HG02610 (cell line): ENCODE data around the gene ANGPTL2.

Source experiments
- ATAC-seq: cut with Tn5 transposase; IDR thresholded peaks from one replicate; pipeline ENCODE4 v1.9.1; 2021; ENCODE audit warnings: mild to moderate bottlenecking, moderate library complexity; ENCODE audit not compliant: unreplicated experiment

The ANGPTL2 gene

DNA sequence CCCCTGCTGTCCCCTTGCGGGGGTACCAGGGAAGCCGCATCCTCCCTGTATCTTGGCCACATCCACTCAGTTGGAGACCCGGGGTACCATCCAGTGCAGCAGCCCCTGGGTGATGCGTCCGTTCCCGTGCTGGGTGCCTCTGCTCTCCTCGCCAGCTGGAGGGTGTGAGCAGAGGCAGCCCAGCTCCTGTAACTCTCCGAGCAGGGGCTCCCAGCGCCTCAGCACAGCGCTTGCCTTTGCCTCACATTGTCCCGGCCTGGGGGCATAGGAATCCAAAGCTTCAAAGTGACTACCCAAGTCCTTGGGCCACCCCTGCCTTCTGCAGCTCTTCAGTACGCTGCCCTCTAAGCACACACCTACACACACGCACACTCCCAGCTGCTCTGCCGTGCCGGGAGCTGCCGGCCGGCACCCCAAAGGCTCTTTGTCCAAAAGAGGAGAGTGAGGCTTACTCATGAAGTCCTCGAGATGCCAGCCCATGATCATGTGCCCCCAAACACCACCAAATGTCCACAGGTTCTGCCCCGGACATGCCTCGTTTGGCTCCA, 733 bp downstream of the ANGPTL2 start:
- ATAC-seq = no peak

DNA sequence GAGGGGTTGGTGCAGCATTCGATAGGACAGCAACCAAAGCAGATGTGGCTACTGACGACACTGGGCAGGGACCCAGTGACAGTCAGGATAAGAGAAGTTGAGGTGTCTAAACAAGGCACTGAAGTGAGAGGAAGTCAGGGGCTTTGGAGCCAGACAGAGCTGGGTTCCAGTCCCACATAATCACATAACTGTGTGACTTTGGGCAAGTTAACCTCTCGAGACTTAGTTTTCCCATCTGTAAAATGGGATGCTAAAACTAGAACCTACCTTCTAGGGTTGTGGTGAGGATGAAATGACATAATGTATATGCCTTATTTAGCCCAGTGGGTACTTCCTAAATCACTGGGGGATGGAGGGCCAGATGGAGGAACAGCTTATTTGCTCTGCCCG, 3.1 kb downstream of the ANGPTL2 start:
- no peak for ATAC-seq

DNA sequence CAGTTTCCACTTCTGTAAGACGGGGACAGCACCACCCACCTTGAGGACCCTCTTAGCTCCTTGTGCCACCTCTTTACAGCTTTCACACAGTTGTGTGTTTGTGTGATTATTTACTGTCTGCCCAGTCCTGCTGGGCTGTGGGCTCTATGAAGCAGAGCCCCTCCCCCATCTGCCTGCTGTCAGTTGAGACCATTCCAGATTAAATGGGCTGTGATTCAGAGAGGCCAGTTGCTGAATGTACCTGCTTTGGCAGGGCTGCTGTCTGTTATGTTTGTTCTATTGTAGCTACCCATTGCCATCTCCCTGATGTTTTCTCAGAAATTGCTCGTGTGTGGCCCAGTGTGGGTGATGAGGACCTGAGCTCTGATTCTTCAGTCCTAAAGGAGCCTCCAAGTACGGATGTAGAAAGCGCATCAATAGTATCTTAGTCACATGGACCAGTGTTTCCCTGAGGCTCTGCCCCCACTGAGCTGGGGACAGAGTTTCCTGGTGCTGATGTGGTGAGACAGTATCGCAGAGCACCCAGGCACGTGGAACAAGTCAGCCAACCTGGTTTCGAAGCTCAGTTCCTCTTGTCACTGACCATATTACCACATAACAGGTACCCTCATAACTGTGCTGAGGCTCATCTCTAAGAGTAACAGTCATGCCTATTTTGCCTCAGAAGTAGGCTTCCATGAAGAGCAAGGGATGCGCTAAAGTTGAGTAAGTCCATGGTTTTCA, 3.7 kb downstream of the ANGPTL2 start:
- peak; percentile 59 for ATAC-seq

DNA sequence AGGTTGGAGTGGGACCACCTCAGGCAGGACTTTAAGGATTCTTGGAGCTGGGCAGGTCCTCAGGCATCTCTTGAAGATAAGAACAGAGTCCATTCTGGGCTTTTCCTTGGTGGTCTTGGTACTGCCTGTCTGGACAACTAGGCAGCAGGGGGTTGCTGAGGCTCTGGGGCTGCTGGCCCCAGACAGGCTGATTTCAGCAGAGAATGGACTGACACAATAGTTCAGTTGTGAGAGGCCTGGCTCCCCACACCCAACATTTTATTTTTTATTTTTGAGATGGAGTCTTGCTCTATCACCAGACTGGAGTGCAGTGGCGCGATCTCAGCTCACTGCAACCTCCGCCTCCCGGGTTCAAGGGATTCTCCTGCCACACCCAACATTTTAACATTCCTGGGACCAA, 4.6 kb downstream of the ANGPTL2 start:
- no peak for ATAC-seq

DNA sequence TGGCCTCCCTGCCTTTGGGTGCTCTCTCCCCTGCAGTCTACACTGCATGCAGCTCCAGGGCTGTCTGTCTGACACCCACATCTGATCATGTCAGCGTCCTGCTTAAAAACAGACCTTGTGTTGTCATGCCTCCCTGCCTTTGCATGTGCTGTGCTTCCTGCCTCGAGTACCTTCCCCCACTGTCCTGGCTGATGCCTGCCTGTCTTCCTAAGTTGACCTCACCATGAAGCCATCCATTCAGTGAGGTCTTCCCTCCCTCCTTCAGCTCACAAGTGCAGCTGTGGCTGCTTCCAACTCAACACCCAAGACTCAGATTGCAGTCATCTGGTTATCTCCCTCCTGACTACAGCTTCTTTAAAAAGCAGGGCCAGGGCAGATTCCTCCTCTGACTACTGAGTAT, 5.5 kb downstream of the ANGPTL2 start:
- ATAC-seq = peak; percentile 52

DNA sequence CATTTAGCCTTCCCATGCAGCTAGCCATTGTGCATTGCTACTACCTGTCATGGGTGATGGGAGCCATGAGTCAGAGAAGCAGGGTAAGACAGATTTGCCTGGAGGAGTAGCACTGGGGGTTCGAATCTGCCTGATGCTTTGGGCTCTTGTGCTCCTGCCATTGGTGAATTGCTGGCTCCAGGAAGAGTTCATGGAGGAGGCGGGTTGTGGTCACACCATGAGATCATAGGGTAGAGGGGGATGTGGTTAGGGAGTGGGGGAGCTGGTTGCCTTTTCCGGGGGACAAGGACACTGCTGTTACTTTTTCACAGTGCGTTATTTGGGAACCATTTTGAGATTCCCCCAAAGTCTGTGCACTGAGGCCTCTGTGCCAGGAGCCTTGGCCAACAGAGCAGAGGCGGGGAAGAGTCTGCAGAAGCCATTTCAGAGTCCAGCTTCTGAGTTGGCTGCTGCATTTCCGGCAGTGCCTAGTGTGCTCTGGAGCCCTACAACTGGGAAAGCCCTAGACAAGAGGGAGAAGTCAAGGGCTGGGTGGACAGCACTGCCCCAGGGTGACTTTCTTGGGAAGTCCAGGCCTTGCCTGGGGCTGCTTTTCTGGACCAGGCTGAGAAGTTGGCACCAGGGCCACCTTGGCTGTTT, 6.2 kb downstream of the ANGPTL2 start:
- no peak for ATAC-seq

DNA sequence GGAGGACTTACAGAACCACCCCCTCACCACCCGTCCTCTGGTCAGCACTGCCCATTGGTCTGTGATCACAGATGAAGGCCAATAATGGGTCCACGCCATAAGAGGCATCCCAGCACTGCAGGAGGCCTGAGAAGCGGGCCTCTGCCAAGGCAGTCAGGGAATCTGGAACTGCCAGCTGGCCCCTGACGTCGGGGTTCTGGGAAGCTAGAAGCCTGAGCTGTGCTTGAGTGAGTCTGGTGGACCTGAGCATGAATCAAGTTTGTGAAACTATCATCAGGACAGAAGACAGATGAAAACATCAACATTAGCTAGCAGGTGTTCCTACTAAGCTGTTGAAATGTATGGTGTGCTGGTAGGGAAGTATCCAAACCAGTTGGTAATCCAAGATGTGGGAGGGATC, 7.8 kb downstream of the ANGPTL2 start:
- no peak for ATAC-seq

DNA sequence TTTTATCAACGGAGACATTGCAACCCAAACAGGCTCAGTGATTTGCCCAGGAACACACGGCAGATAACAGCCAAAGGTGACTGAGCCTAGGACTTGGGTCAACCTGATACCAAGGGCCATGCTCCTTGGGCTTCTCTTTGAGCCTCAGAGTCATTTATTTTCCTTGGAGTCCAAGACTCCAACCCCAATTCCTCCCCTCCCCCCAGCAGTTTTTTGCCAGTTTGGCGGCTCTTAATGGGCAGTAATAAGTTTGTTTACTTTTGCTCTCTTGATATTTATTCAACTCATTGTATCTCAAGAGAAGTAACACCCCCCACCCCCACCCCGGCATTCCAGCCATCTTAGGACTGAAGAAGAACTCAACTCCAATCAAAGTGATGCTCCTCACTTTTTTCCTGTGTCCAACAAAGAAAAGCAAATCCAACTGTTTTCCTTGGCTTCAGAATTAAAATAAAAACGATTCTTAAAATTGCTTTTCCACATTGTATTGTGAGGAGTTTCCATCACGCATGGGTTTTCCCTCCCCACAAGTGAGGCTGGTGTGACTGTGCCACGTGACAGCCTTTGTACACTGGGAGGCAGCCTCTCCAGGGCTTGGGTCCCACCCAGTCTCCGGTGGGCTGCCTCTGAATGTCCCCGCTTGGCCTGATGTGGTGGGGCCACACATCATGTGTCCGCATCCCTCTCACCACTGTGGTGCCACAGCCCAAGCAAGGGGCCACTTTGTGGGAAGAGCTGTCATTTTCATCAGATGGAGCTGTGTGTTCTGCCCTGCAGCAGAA, 9.1 kb downstream of the ANGPTL2 start:
- ATAC-seq = no peak

DNA sequence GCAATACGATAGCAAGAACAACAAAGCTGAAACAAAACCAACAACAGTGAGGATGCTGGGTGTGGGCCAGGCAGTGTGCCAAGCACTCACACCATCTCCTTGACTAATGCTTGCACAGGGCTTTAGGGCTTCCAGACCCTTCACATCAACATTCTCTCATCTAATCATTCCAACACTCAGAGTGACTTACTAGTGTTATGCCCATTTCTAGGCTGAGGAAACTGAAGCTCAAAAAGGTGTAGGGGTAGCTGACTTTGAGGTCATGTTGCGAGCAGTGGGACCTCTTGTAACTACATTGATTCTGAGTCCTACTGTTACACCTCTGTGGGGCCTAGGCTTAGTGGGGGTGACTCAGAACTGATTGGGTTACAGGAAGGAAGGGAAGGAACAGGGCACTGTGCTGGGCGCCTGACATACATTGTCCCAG, 9.7 kb downstream of the ANGPTL2 start:
- ATAC-seq = no peak

DNA sequence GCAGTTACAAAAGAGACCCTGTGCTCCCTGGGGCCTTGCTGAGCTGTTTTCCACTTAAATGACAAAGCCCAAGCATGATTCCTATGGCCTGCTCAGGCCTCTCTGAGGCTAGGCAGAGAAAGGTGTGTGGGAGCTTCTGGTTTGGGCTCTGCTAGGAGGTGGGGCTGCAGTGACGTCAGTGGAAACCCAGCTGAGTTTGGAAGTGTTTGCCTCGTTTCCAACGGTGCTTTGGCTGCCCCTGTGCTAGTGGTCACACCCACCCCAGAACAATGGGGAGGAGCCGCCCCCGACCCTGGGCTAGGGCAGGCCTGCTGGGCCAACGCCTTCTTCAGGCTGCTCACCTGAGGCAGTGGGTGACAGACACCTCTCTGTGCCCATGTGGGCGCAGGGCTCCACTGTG, 10.4 kb downstream of the ANGPTL2 start:
- no peak for ATAC-seq

DNA sequence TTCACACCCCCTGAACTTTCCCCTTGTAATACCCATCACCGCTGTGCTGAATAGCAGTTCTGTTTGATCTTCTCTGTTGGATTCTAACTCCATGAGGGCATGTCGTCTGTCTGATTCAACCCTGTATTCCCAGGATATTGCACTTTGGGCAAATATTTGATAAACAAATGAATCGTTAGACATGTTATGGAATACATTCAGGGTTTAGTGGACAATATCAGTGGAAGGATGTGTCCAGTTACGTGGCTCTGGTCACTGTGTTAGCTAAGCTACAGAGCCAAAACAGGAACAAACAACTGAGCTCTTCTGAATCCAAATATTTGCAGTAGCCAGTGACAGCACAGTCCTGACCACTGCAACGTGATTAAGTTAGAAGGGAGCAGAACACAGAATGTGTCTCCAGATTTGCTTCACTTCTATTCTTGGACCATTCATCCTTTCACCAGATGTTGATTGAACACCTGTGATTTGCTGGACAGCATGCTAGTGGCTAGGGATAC, 13.2 kb downstream of the ANGPTL2 start:
- ATAC-seq = no peak

DNA sequence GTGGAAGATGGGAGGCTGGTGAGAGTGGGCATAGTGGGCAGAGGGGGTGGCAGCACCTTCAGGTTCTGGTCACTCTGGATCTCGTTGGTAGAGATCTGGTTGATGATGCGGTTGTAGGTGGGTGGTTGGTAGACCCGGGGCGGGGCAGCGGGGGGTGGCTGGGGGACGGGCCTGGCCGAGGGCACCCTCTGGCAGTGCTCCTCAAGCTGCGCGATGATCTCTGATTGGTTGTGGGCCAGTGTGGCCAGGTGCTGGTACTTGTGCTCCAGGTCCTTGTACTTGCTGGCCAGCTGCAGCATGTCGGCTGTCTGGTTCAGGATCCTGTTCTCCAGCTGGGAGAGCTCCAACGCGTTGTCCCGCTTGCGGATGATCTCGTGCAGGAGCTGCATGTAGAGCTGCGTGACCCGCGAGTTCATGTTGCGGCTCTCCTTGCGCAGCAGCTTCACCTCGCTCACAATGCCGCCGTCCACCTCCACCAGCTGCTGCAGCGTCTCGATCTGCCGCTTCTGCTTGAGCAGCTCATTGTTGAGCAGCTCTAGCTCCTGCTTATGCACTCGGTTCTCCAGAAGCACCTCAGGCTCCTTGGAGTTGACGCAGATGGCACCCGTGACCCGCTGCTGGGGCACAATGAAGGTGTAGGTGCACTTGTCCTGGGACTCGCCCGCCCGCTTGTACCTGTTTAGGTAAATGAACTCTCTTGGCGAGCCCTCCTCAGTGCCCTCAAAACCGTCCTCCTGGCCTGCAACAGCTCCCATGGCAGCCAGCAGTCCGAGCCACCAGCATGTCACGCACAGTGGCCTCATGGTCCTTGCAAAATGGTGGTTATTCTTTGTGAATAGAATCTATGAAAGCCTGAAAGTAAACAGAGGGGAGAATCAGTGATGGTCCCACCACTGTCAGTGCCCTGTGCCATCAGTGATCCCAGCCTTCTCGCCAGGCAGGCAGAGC, 14.2 kb downstream of the ANGPTL2 start:
- no peak for ATAC-seq

DNA sequence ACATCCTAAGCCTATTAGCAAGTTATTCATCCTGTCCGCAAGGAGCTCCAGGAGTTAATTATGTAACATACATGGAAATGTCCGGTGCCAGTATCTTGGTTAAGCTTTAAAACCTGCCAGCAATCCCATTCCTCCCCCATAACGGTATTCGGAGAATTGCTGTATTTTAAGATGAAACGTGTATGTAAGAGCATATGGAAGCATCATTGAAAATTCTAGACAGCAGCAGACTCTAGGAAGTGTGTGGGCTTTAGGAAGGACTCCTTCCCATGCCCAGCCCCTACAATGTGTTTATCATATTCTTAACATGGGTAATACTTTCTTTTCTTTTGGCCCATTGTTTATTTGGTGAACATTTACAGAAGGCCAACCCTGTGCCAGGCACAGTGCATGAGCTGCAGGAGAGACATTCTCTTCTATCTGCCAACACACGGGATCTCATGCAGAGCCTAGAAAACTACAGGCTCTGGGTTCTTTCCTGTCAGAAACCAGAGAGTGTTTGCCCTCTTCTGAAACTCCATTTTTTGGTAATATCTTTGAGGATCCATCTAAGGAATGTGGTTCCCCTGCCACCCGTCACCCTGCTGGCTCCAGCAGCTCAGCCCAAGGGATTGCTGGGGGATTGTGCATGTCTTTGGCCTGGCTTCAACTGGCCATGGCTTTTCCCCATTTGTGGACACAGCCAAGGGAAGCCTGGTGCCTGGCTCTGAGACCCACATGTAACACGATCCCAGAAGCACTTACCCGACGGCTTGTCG, 15.1 kb downstream of the ANGPTL2 start:
- ATAC-seq = no peak

DNA sequence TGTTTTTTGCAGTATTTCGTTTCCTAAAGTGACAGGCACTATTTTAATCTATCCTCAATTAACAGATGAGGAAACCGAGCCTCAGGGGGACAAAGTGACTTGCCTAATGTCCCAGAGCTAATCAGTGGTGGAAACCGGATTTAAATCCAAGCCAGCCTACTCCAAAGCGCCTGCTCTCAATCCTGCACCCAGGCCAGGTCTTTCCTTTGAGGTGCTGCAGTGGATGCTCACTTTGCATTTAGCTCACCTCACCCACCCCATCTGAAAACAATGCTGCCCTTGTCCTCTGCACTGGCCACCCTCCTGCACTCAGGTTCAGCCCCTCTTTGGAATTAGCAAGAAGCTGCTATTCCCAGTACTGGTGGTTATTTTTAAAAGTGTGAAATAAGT, 16.0 kb downstream of the ANGPTL2 start:
- no peak for ATAC-seq

DNA sequence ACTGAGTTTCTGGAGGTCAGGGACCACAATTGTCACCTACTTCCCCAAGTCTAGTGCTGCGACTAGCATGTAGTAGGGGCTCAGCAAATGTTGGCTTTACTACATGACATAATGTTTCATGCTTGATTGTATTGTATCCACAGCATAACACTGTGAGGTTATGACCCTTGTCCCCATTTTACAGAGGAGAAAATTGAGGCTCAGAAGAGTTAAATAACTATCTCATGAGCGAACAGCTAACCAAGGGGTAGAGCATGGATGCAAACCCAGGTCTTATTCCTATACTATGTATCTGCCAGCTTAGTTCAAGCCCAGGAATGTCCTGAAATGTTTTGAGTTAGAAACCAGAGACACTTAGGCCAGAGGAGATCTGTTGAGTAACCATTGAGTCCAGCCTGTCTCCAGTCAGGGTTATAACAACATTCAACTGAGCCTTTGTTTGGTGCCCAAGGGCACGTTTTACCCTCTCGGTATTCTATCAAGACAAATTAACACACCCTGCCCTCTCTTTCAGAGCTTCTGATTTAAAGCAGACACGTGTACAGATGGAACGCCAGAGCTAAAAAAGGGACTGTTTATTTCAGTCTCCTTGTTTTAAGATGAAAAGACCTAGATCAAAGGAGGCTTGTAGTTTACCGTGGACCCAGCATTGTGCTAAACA, 16.5 kb downstream of the ANGPTL2 start:
- no peak for ATAC-seq

DNA sequence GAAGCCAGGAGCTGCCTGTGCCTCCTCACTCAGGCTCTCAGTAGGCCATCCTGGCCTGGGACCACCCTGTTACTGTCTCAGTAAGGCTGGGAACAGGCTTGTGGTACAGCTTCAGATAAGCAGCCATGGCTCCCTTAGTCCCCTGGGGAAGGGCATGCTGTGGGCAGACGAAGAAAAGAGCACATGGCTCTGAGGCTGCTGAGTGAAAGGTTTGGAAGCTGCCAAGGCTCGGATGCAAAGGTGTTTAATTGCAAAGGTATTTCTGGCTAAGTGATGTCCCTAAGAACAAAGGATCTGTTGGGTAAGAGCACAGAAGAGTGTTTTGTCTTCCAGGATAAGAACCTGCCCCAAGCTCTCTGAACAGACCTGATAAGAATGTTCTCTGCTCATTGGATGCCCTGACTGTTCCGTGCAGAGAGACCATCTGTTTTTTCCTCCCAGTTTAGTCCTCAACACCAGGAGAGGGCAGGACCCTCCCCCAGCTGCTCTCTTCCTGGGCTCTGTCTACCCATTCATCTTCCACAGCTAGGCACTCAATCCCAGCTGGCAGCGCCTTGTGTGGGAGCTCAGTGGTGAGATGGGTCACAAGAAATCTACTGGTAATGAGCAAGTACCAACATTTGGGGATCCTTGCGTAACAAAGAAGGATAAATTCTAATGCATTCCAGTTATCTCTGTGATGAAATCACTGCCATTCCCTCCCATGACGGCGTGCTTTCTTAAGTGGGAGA, 17.7 kb downstream of the ANGPTL2 start:
- no peak for ATAC-seq

DNA sequence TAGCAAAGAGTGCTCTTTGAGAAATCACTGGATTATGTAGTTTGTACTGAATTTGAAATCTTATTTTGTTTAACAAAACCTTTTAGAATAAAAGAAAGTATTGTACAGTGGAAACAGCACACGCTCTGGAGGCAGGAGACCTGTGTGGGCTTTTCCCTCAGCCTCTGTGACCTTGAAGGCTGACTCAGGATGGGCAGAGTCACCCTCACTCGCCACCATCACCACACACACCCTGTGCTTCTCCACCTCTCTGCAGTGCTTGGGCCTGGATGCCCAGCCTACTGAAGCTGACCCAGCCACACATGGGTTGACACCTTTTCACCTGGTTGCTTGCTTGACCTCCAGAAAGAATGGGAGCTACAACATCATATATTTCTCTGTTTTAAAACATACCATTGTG, 19.6 kb downstream of the ANGPTL2 start:
- ATAC-seq = no peak

DNA sequence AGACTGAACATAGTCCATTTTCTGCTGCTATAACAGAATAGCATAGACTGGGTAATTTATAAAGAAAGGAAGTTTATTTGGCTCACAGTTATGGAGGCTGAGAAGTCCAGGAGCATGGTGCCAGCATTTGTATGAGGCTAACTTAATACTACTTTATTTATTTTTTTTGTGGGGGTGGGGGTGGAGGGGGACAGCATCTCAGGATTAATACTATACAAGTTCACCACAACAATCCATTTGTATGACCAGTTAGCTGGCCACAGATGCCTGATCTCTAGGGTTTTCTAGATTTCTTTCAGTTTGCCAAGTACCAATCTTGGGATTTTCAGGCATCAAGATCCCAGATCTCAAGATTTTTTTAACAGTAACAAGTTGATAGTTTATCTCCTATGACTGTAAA, 20.3 kb downstream of the ANGPTL2 start:
- ATAC-seq = no peak

DNA sequence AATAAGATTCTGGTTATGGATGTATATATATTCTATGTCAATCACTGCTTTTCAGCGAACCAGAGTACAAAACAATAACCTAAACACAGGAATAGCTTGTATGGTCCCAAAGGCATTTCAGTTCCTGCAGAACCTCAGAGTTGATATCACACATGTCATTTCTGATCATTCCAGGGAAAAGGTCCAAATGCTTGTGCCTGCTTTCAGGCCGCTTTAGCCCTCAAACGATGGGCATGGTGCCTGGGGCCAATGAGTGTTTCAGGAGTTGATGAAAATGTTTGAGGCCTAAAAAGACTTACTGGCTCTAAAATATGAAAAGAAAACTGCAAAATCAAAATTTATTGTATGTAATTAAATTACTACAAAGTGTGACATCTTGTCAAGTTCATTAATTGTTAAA, 22.8 kb downstream of the ANGPTL2 start:
- no peak for ATAC-seq
